ENCODE measurements around the gene SGCD.

DNA sequence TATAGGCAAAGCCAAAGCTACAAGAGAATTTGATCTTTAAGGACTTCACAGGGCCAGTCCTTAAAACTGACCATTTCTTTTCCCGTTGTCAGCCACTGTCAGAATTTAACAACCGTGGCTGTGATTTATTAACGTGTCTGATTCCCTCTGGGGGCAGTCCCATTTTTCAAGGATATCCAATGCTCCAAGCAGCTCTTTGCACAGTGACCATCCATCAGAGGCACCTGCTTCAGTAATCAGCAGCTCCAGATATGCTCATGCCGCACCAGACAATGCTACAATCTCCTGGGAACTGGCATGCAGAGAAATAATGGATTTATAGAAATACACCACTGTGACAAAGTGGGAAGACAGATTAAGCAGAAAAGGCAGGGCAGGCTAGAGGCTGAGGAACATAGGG, 359.8 kb downstream of the SGCD start:
- TF ChIP-seq, protein P1, sequence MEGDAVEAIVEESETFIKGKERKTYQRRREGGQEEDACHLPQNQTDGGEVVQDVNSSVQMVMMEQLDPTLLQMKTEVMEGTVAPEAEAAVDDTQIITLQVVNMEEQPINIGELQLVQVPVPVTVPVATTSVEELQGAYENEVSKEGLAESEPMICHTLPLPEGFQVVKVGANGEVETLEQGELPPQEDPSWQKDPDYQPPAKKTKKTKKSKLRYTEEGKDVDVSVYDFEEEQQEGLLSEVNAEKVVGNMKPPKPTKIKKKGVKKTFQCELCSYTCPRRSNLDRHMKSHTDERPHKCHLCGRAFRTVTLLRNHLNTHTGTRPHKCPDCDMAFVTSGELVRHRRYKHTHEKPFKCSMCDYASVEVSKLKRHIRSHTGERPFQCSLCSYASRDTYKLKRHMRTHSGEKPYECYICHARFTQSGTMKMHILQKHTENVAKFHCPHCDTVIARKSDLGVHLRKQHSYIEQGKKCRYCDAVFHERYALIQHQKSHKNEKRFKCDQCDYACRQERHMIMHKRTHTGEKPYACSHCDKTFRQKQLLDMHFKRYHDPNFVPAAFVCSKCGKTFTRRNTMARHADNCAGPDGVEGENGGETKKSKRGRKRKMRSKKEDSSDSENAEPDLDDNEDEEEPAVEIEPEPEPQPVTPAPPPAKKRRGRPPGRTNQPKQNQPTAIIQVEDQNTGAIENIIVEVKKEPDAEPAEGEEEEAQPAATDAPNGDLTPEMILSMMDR (IDR thresholded peaks at IDR 0.05) = no peak
- no peak for TF ChIP-seq POLR2A (IDR thresholded peaks at IDR 0.05)

Data from heart left ventricle (tissue), 13 donors.